Osteoblast (primary cell): Measurements from ENCODE around the gene CHD2. TPM values are rescaled to one million over a fixed set of nuclear protein-coding genes. Genes with fewer than 3 reads are reported as not detected.

ENCODE experiments used
- DNase-seq: peaks from one replicate; pipeline ENCODE4 v3.0.0; 2011; ENCODE audit warnings: low spot score, mixed read lengths; ENCODE audit not compliant: insufficient read length; ENCODE audit errors: missing footprints
- H2AFZ ChIP-seq: 2 replicates; pipeline ENCODE4 v1.6.0; 2011; ENCODE audit warnings: mild to moderate bottlenecking, low read length
- H3K27ac ChIP-seq: 2 replicates; pipeline ENCODE4 v1.5.1; 2011; ENCODE audit warnings: mild to moderate bottlenecking, low read depth, low read length, moderate library complexity
- H3K27me3 ChIP-seq: 2 replicates; pipeline ENCODE4 v1.6.0; 2012; ENCODE audit warnings: mild to moderate bottlenecking, control low read depth, inconsistent platforms, low read length, moderate library complexity; ENCODE audit not compliant: insufficient read depth
- H3K36me3 ChIP-seq: 2 replicates; pipeline ENCODE4 v1.5.1; 2011; ENCODE audit warnings: mild to moderate bottlenecking, low read length, control low read depth, moderate library complexity; ENCODE audit not compliant: insufficient read depth
- H3K4me1 ChIP-seq: 2 replicates; pipeline ENCODE4 v1.5.1; 2011; ENCODE audit warnings: mild to moderate bottlenecking, low read length, control low read depth, moderate library complexity; ENCODE audit not compliant: insufficient read depth
- H3K4me2 ChIP-seq: 2 replicates; pipeline ENCODE4 v1.6.0; 2011; ENCODE audit warnings: mild to moderate bottlenecking, low read length; ENCODE audit not compliant: insufficient read depth
- H3K4me3 ChIP-seq: fragments of 200-600 bp; sonication (generic); 3 replicates; pipeline ENCODE4 v1.5.1; 2012; ENCODE audit warnings: mild to moderate bottlenecking, low read length, inconsistent platforms; ENCODE audit not compliant: insufficient read depth
- H3K79me2 ChIP-seq: 2 replicates; pipeline ENCODE4 v1.6.0; 2012; ENCODE audit warnings: mild to moderate bottlenecking, low read length, control low read depth, inconsistent platforms; ENCODE audit not compliant: insufficient read depth
- H3K9me3 ChIP-seq: 2 replicates; pipeline ENCODE4 v1.5.1; 2011; ENCODE audit warnings: low read depth, low read length, control low read depth
- H4K20me1 ChIP-seq: 2 replicates; pipeline ENCODE4 v1.6.0; 2012; ENCODE audit warnings: mild to moderate bottlenecking, low read length, control low read depth; ENCODE audit not compliant: insufficient read depth
- total RNA-seq: library from RNA; depleted of rRNA; stranded (reverse); fragments of >200 nt; gene quantifications from 2 replicates; pipeline ENCODE4 v1.2.3, GENCODE V29; 2012
- TF ChIP-seq, protein P1 (sequence below): IDR thresholded peaks from 2 replicates; pipeline ENCODE4 v1.5.1; 2011; ENCODE audit warnings: mild to moderate bottlenecking, low read depth, low read length, moderate library complexity; ENCODE audit errors: extremely low read depth

Gene CHD2
- total RNA-seq, 1 donor = 98.8 TPM

DNA sequence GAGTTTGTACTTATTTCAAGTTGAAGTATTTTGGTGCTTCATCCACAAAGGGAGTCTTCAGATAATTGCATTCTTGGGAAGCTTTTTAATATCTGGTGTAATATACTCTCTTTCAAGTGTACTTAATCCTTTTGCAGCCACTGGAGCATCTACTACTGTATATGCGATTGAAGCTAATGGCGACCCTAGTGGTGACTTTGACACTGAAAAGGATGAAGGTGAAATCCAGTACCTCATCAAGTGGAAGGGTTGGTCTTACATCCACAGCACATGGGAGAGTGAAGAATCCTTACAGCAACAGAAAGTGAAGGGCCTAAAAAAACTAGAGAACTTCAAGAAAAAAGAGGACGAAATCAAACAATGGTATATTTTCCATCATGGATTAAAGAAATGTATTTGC is 42.6 kb downstream of the CHD2 start:
- peaks cover 4% of the 10 kb centered on the region for H3K9me3 ChIP-seq
- TF ChIP-seq, protein P1, sequence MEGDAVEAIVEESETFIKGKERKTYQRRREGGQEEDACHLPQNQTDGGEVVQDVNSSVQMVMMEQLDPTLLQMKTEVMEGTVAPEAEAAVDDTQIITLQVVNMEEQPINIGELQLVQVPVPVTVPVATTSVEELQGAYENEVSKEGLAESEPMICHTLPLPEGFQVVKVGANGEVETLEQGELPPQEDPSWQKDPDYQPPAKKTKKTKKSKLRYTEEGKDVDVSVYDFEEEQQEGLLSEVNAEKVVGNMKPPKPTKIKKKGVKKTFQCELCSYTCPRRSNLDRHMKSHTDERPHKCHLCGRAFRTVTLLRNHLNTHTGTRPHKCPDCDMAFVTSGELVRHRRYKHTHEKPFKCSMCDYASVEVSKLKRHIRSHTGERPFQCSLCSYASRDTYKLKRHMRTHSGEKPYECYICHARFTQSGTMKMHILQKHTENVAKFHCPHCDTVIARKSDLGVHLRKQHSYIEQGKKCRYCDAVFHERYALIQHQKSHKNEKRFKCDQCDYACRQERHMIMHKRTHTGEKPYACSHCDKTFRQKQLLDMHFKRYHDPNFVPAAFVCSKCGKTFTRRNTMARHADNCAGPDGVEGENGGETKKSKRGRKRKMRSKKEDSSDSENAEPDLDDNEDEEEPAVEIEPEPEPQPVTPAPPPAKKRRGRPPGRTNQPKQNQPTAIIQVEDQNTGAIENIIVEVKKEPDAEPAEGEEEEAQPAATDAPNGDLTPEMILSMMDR = no peak
- H3K79me2 ChIP-seq = peaks cover 76% of the 10 kb centered on the region
- H3K4me3 ChIP-seq = no peak overlapping the region
- no peaks in the 10 kb centered on the region for H3K4me1 ChIP-seq
- H3K27me3 ChIP-seq = no peaks in the 10 kb centered on the region
- peaks cover 95% of the 10 kb centered on the region for H3K36me3 ChIP-seq
- no peak overlapping the region for H2AFZ ChIP-seq
- H3K27ac ChIP-seq = no peak overlapping the region
- H4K20me1 ChIP-seq = peaks cover 3% of the 10 kb centered on the region
- no peak overlapping the region for H3K4me2 ChIP-seq
- DNase-seq = no peak

DNA sequence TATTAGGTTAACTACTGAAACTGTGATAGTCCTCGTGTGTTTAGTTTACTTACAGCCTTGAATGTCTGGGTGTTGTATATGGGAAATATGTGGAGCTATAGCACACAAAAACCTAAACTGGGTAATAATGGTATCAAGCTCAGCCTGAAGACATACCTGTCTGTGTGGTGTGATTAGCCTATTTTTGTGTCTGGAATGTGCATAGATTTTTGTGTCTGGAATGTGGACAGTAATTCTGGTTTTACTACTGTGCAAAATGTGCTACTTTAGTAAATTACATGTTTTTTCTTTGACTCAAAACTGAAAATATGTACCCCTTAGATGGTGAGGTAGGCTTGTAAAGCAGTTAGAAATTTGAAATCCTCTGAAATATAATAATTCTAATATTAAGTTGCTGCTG is 43.5 kb downstream of the CHD2 start:
- Histone ChIP-seq H3K4me3 (no peak overlapping the region), H3K36me3 (peaks cover 95% of the 10 kb centered on the region), H2AFZ (no peak overlapping the region), H3K4me2 (no peak overlapping the region), H3K27ac (no peak overlapping the region), H3K4me1 (no peaks in the 10 kb centered on the region), H4K20me1 (peaks cover 3% of the 10 kb centered on the region), H3K9me3 (peaks cover 4% of the 10 kb centered on the region), H3K79me2 (peaks cover 76% of the 10 kb centered on the region), H3K27me3 (no peaks in the 10 kb centered on the region)
- TF ChIP-seq, protein P1 = no peak
- DNase-seq = no peak

DNA sequence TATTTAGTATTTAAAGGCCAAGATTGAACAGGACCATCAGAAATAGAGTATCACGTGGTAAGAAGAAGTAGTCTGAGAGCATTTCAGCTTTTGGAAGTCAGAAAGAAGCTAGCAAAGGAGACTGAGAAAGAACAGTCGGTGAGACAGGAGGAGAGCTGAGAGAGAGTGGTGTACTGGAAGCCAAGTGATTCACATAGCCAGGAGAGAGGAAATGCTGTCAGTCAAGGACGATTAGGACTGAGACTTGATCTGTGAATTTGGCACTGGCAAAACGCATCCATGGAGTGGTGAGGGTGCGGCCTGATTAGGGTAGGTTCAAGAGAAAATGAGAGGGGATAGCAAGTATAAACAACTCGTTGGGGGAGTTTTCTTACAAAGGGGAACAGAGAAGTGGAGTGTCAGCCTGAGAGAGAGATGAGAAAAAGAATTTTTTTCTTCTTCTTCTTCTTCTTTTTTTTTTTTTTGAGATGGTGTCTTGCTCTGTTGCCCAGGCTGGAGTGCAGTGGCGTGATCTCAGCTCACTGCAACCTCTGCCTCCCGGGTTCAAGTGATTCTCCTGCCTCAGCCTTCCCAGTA is 44.9 kb downstream of the CHD2 start:
- Histone ChIP-seq H4K20me1 (peaks cover 3% of the 10 kb centered on the region), H3K79me2 (peaks cover 76% of the 10 kb centered on the region), H3K36me3 (peaks cover 95% of the 10 kb centered on the region), H2AFZ (no peak overlapping the region), H3K4me2 (no peak overlapping the region), H3K4me1 (no peaks in the 10 kb centered on the region), H3K9me3 (peaks cover 12% of the 10 kb centered on the region), H3K27ac (no peak overlapping the region), H3K27me3 (no peaks in the 10 kb centered on the region), H3K4me3 (no peak overlapping the region)
- TF ChIP-seq, protein P1 = no peak
- no peak for DNase-seq

DNA sequence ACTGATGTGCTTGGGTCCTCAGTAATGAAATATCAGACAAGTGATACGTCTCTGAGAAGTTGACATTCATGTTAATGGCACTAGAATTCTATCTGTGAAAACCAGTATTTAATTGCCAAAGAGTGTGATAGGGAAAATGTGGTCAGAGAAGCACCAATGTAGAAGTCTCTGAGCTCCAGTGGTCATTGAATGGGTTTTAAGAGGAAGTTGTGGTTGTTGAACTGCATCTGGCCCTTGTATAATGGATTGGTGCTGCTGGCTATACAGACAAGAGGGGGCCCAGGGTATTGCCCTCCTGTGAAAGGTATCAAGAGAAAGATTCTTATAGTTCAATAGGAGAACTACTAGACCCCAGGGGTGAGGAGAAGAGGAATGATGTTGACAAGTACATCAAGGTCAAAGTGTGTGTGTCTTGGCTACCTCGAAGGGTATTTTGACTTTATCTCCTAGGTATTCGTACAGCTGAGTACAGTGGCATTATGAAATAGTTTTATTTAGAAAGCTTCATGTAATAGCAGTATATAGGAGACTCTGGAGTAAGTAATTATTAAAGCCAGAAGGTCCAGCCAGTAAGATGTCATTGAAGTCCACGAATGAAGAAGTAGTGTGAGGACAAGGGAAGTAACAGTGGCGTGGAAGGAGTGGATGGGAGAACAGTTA is 47.1 kb downstream of the CHD2 start:
- Histone ChIP-seq H3K4me1 (no peaks in the 10 kb centered on the region), H3K79me2 (peaks cover 82% of the 10 kb centered on the region), H3K9me3 (peaks cover 12% of the 10 kb centered on the region), H3K27ac (no peak overlapping the region), H3K36me3 (peaks cover 99% of the 10 kb centered on the region), H3K27me3 (no peaks in the 10 kb centered on the region), H2AFZ (no peak overlapping the region), H4K20me1 (peaks cover 3% of the 10 kb centered on the region), H3K4me2 (no peak overlapping the region), H3K4me3 (no peak overlapping the region)
- no peak for DNase-seq
- TF ChIP-seq, protein P1 = no peak
